CD4-positive, alpha-beta T cell (primary cell): ENCODE measurements around the gene KLC1. TPM values are rescaled to one million over a fixed set of nuclear protein-coding genes. Genes with fewer than 3 reads are reported as not detected.

Experiments
- ATAC-seq: fragments of 200-7000 bp; cut with Tn5 transposase; one replicate; pipeline ENCODE4 v1.10.0; 2022; ENCODE audit warnings: mild to moderate bottlenecking; ENCODE audit not compliant: poor library complexity
- CTCF ChIA-PET: fragments of 350-600 bp; sonication (Branson Sonifier 250); formaldehyde crosslinking; loops from one replicate; lab custom pipeline; 2021; ENCODE audit warnings: antibody characterized with exemption, inconsistent platforms; lab: Charles Lee
- POLR2A ChIA-PET: fragments of 350-600 bp; sonication (Branson Sonifier 250); formaldehyde crosslinking; loops from one replicate; lab custom pipeline; 2021; ENCODE audit warnings: antibody characterized with exemption, inconsistent platforms; lab: Charles Lee
- DNase-seq, 14 experiments: peaks; one replicate each; pipeline ENCODE4 v3.0.0-alpha.2; 2013 to 2020; ENCODE audit warnings: mixed read lengths in 2 of 14
- H3K27ac ChIP-seq, 2 donors: one replicate each; pipeline versions ENCODE4 v1.5.1 to v1.7.0; 2013; ENCODE audit warnings: low read length in 2 of 2, low read depth in 1 of 2, mild to moderate bottlenecking in 1 of 2
- H3K27me3 ChIP-seq, 2 experiments: 1 replicate in 1 of 2; 2 replicates in 1 of 2; pipeline versions ENCODE4 v1.6.1 to v1.7.0; 2013; ENCODE audit warnings: low read length in 2 of 2, control low read depth in 1 of 2, mild to moderate bottlenecking in 1 of 2, moderate library complexity in 1 of 2; ENCODE audit not compliant: insufficient read depth in 2 of 2, control insufficient read depth in 1 of 2
- H3K36me3 ChIP-seq: one replicate; pipeline ENCODE4 v1.6.1; 2013; ENCODE audit warnings: low read length, control low read depth; ENCODE audit not compliant: insufficient read depth
- H3K4me1 ChIP-seq: one replicate; pipeline ENCODE4 v1.6.1; 2013; ENCODE audit warnings: low read length, control low read depth; ENCODE audit not compliant: insufficient read depth
- H3K4me3 ChIP-seq: one replicate; pipeline ENCODE4 v1.5.1; 2013; ENCODE audit warnings: mild to moderate bottlenecking, low read length, moderate library complexity
- H3K9me3 ChIP-seq, 2 experiments: 1 replicate in 1 of 2; 2 replicates in 1 of 2; pipeline versions ENCODE4 v1.6.1 to v1.7.0; 2013; ENCODE audit warnings: low read length in 2 of 2, mild to moderate bottlenecking in 2 of 2, control low read depth in 1 of 2, moderate library complexity in 1 of 2; ENCODE audit not compliant: control insufficient read depth in 1 of 2, insufficient read depth in 1 of 2
- H3K27ac Mint-ChIP-seq: one replicate; pipeline ENCODE4 v1.8.0; 2020; ENCODE audit warnings: mixed read lengths
- H3K27me3 Mint-ChIP-seq: one replicate; pipeline ENCODE4 v1.8.0; 2021; ENCODE audit warnings: mixed read lengths
- H3K36me3 Mint-ChIP-seq: one replicate; pipeline ENCODE4 v1.8.0; 2021; ENCODE audit warnings: low read depth, mixed read lengths
- H3K4me1 Mint-ChIP-seq: one replicate; pipeline ENCODE4 v1.8.0; 2021; ENCODE audit warnings: low read depth, mixed read lengths
- H3K4me3 Mint-ChIP-seq: one replicate; pipeline ENCODE4 v1.8.0; 2020; ENCODE audit warnings: mild to moderate bottlenecking, mixed read lengths
- H3K9me3 Mint-ChIP-seq: one replicate; pipeline ENCODE4 v1.8.0; 2020; ENCODE audit warnings: mixed read lengths
- CTCF ChIP-seq: fragments of 200-600 bp; IDR thresholded peaks from one replicate; pipeline ENCODE4 v1.8.0; 2022; ENCODE audit warnings: antibody characterized with exemption, mild to moderate bottlenecking
- intact Hi-C, 2 experiments: fragments of 100-400 bp; cut with DNase I in 1 of 2; cut with micrococcal nuclease in 1 of 2; formaldehyde crosslinking; loops; one replicate each; pipeline versions ENCODE4 v1.15.1 to v1.9.0; 2023 to 2025; cut with DNase I, micrococcal nuclease
- total RNA-seq, 174 experiments: library from RNA in 2 of 174; stranded (reverse) in 2 of 174; gene quantifications; one replicate each; pipeline ENCODE4 v1.2.3 and lab custom pipeline; 2021 to 2026

KLC1 gene
- total RNA-seq, 2 experiments from 2014 or later: 111 to 119 TPM

GRCh38 chr14:103623883-103624482 is 5.0 kb upstream of the KLC1 start:
- CTCF ChIA-PET: no interaction called here
- no peak overlapping the region for H3K4me3 ChIP-seq
- Mint-ChIP-seq H3K27me3 (peaks cover 4% of the 10 kb centered on the region), H3K4me3 (no peak overlapping the region), H3K27ac (no peak overlapping the region), H3K36me3 (no peaks in the 10 kb centered on the region), H3K4me1 (peaks cover 21% of the 10 kb centered on the region), H3K9me3 (no peaks in the 10 kb centered on the region)
- H3K27me3 ChIP-seq: no peaks in the 10 kb centered on the region
- no peaks in the 10 kb centered on the region for H3K9me3 ChIP-seq
- TF ChIP-seq CTCF: no peak
- H3K4me1 ChIP-seq: peaks cover 35% of the 10 kb centered on the region
- no peak overlapping the region for H3K27ac ChIP-seq
- intact Hi-C loops: loop anchor here in 1 of 2 experiments (10.0 kb wide), 1 partner anchor 51 kb away; no protein-coding TSS in a partner anchor
- DNase-seq (no peak), ATAC-seq (no peak)
- POLR2A ChIA-PET: interaction anchor here (2.5 kb wide), 1 partner anchor 17 kb away, joined by 8 read pairs; no protein-coding TSS in a partner anchor
- no peaks in the 10 kb centered on the region for H3K36me3 ChIP-seq

GRCh38 chr14:103624860-103625259 is 4.2 kb upstream of the KLC1 start:
- no peaks in the 10 kb centered on the region for H3K36me3 Mint-ChIP-seq
- H3K27me3 Mint-ChIP-seq: peaks cover 4% of the 10 kb centered on the region
- ATAC-seq (peak; percentile 1), DNase-seq (peak in 5 of 14 experiments; percentile 8 to 39 (median 25))
- H3K4me3 ChIP-seq: peak overlapping the region; percentile 5
- no peaks in the 10 kb centered on the region for H3K9me3 ChIP-seq
- no peaks in the 10 kb centered on the region for H3K27me3 ChIP-seq
- peaks cover 36% of the 10 kb centered on the region for H3K4me1 ChIP-seq
- H3K9me3 Mint-ChIP-seq: no peaks in the 10 kb centered on the region
- peak overlapping the region; percentile 19 for H3K27ac Mint-ChIP-seq
- peaks cover 22% of the 10 kb centered on the region for H3K4me1 Mint-ChIP-seq
- no peaks in the 10 kb centered on the region for H3K36me3 ChIP-seq
- peak overlapping the region; percentile 77 for H3K4me3 Mint-ChIP-seq
- ChIA-PET POLR2A (interaction anchor here (2.5 kb wide), 1 partner anchor 18 kb away, joined by 8 read pairs; no protein-coding TSS in a partner anchor), CTCF (no interaction called here)
- intact Hi-C loops: loop anchor here (5.0 to 10.0 kb wide), 3 partner anchors 50 to 222 kb away; partner anchors contain the start of genes PPP1R13B (in 1 of the 2) and TRMT61A (in 1 of the 2)
- TF ChIP-seq CTCF: no peak
- H3K27ac ChIP-seq: no peak overlapping the region

- ChIA-PET POLR2A (interaction anchor here (2.5 kb wide), 1 partner anchor 18 kb away, joined by 8 read pairs; no protein-coding TSS in a partner anchor), CTCF (interaction anchor here (0.7 kb wide), 1 partner anchor 18 kb away, joined by 3 read pairs; no protein-coding TSS in a partner anchor)
- DNase-seq (peak in 8 of 14 experiments; percentile 11 to 70 (median 41)), ATAC-seq (peak; percentile 33)
- Histone ChIP-seq H3K36me3 (no peaks in the 10 kb centered on the region), H3K27me3 (no peaks in the 10 kb centered on the region), H3K4me3 (peak overlapping the region; percentile 5), H3K27ac (no peak overlapping the region), H3K4me1 (peaks cover 41% of the 10 kb centered on the region), H3K9me3 (no peaks in the 10 kb centered on the region)
- Mint-ChIP-seq H3K4me3 (peak overlapping the region; percentile 77), H3K27me3 (peaks cover 4% of the 10 kb centered on the region), H3K36me3 (no peaks in the 10 kb centered on the region), H3K27ac (peak overlapping the region; percentile 91), H3K9me3 (no peaks in the 10 kb centered on the region), H3K4me1 (peaks cover 27% of the 10 kb centered on the region)
- TF ChIP-seq CTCF: no peak
- intact Hi-C loops: loop anchor here (5.0 to 10.0 kb wide), 3 partner anchors 49 to 222 kb away; partner anchors contain the start of genes PPP1R13B (in 1 of the 2) and TRMT61A (in 1 of the 2)
These were observed 3.5 kb upstream of the KLC1 start for GRCh38 chr14:103625356-103626095.
